HG03108 (cell line): Measurements from ENCODE around the gene HOXC9.

Source experiments
- ATAC-seq: cut with Tn5 transposase; IDR thresholded peaks from one replicate; pipeline ENCODE4 v1.9.1; 2021; ENCODE audit warnings: moderate library complexity; ENCODE audit not compliant: unreplicated experiment

The HOXC9 gene

DNA sequence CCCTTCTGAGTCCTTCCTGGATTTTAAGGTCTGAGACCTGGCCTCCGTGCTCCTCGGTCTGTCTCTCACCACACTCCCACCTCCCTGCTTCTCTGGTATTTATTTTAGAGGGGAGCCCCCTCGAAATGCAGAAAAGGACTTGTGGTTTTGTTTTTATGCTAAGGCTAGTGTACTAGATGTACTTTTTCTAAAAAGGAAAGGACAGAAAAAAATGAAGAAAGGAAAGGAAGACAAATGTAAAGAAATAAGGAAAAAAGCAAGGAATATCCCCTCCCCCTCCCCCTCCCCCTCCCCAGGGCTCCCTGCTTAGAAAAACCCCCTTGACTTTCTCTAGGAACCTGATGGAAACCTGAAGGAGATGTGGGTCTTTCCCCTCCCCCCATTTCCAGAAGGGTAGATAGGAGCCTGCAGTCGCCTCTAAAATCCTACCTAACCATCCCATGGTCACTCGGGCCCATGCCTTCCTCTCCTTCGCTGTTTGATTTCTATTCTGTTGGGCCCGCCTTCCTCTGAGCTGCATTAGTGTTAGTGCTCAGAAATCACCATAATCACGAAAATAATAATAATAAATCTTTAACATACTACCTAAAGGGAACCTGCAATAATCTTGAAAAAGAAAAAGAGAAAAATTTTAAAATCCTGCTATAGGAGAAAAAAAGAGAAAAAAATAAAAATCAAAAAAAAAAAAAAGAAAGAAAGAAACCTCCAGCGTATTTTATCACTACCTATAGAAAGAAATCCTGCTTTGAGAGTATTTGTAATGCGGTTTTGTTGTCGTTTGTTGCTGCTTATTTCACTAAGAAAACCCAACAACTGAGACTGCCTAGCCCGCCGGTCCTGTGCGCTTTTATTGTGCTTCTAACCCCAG, 11.9 kb downstream of the HOXC9 start:
- no peak for ATAC-seq

DNA sequence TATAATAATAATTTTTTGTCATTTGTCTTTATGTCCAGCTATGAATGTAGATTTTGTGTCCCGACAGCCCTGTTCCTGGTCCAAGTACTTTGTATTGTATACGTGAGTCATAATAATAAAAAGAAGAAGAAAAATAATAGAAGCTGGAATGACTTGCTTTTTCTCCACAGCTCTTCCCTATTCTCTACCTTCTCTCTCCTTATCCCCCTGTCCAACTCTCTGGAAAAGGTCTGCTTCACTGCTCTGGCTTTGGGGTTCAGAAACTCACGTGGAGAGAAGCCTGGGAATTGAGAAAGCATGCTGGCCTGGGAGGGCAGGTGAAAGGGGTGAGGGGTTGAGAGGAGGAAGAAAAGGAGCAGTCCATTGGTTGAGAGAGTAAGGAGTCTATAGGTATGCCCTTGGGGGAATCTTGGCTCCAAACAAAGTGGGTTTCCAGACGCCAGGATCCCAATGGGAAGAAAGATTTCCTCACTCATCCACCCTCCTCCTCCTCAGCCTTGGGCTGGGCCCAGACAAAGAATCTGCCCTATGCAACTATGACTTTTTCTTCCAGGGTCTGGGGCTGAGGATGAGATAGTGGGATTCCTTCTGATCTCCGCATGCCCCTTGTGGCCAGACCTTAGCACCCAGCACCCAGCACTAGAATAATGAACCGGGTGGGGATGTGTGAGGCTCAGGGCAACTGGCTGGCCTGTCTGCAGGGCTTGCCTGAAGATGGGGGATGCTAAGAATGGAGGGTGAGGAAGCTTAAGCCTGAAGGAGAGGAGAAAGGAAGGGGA, 12.9 kb downstream of the HOXC9 start:
- no peak for ATAC-seq

DNA sequence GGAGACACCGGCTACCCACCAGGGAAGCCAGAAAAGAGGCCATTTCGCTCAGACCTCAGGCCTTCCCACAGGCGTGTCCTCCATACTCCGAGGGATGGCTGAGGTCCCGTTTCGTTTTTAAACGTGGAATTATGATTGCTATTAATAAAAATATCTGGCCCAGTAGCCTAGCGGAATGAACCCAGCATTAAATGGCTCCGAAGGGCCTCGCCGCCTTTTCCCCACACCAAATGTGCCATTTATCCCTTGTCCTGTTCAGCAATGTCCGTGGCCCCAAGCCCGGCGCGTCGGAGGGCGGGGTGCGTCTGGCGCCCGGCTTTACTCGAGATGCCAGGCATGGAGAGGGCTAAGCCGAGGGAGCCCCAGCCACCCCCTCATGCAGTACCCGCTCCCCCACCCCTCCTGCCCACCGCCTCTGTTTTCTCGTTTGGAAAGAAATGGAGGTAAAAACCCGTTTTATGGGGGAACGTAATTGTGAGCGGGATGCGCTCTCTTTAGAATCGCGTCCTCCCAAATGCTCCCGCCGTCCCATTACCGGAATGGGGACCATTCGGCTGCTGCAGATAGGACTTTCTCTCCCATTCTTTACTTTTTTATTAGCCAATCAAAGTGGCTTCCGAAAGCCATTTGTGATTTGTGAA, 14.5 kb downstream of the HOXC9 start:
- ATAC-seq, result no peak

- ATAC-seq, result no peak
Observed at GRCh38 chr12:54015018-54015931, 15.3 kb downstream of the HOXC9 start.

DNA sequence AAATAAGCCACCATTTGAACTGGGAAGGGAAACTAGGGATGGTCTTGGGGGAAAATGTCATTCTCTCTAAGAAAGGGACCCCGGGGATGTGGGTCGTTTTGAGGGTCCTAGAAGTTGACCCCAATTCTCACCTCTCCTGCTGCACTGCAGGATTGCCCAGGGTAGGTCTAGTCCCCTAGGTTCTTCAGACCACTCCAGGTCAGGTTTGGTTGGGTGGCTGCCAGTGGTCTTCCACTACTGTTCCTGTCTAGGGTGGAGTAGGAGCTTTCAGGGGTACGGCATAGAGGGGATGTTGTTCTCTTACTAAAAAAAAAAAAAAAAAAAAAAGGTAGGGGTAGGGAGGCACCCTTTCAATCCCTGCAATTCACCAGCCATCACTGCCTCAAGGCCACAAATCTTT, 16.1 kb downstream of the HOXC9 start:
- ATAC-seq, result no peak

DNA sequence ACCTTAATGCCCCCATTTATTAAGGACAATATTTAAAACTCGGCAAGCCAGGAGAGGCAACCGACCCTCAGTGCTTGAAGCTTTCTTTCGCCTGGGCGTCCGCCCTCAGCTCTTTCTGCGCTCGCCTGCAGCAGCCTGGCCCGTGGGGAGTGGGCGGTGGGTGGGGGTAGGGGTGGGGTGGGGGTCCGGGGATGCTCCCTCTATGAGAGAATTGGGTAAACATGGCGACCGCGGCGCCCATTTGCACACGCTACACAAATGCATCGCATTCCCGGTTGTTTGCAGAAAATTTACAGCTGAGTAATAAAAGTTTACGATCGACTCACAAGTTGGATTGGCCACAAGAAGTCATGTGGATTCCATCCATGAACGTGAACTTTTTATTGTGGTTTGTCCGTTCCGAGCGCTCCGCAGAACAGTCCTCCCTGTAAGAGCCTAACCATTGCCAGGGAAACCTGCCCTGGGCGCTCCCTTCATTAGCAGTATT, 16.6 kb downstream of the HOXC9 start:
- ATAC-seq, result no peak

DNA sequence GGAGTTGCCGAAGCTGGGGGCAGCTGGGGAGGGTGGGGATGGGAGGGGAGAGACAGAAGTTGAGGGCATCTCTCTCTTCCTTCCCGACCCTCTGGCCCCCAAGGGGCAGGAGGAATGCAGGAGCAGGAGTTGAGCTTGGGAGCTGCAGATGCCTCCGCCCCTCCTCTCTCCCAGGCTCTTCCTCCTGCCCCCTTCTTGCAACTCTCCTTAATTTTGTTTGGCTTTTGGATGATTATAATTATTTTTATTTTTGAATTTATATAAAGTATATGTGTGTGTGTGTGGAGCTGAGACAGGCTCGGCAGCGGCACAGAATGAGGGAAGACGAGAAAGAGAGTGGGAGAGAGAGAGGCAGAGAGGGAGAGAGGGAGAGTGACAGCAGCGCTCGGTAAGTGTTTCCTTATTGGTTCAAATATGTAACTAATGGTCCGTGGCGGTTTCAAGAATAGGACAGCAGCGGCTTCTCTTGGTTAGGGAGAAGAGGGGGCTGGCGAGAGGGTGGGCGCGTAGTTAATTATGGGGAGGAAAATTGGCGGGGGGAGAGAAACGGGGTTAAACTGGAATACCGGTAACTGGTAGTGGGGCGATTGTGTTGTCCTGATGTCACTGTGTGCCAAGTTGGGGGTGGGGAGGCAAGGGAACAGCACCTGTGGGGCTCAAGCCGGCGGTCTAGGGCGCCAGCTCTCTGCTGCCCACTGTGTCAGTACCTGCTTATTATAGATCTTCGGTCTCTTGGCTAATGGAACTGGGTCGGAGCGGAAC, 17.2 kb downstream of the HOXC9 start:
- peak; percentile 26 for ATAC-seq

- peak; percentile 74 for ATAC-seq
Observed at GRCh38 chr12:54017878-54018467, 18.0 kb downstream of the HOXC9 start.

- no peak for ATAC-seq
Observed at GRCh38 chr12:54018468-54018984, 18.6 kb downstream of the HOXC9 start.

DNA sequence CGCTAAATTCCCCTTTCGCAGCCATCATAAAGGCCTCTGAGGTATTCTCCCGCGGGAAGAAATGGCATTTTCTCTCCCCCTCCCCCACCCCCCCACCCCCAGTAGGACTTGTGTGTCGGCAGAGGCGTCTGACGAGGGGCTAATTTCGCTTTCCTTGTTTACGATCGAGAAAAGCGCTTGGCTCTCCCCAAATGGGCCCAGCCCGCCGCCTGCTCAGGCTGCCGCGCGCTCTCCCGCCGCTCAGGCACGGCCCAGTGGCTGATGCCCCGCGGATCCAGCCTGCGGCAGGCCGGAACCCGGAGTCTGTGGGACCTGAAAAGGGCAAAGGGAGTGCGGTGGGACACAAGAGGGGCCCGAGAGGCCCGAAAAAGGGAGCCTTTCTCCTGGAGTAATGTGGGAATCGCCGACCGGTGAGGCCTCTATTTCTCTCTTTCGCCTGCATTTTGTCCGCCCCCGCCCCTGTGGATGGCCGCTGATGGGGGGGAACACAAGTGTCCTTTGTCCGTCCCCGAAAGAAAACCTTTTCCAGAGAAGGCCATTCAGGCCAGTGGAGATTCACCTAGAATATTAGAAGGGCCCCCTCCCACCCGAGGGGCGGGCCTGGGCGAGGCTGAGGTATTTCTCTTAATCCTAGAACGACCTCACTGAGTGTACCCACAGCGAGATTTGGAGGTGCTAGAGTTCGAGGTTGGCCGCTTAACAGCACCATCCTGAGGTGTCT, 19.3 kb downstream of the HOXC9 start:
- no peak for ATAC-seq

DNA sequence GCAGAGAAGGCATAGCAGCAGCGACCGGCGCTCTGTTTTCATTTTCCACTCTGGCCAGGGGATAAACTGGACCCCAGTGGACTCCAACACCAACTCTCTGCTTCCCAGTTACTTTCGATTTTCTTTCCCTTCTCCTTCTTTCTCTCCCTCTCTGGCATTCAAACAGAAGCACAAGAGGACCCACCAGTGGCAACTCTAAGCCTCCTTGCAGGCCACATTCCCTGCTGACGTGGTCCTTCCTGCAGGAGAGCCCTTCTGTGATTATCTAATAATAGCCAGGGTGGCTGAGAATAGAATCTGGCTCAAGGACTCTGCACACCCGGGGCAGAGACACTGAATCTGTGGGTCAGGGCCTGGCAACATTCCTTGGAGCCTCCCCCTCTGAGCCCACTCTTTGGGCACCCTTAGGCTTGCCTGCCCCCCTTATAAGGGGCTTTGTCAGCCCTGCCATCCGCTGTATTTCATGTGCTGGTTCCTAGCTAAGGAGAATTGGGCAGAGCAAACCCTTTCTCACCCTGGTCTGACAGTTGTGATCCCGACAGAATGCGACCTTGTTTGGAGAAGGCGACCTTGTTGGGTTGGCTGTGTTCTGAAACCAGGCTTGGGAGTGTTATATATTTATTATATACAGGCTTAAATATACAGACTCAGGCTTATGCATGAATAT, 20.1 kb downstream of the HOXC9 start:
- no peak for ATAC-seq

DNA sequence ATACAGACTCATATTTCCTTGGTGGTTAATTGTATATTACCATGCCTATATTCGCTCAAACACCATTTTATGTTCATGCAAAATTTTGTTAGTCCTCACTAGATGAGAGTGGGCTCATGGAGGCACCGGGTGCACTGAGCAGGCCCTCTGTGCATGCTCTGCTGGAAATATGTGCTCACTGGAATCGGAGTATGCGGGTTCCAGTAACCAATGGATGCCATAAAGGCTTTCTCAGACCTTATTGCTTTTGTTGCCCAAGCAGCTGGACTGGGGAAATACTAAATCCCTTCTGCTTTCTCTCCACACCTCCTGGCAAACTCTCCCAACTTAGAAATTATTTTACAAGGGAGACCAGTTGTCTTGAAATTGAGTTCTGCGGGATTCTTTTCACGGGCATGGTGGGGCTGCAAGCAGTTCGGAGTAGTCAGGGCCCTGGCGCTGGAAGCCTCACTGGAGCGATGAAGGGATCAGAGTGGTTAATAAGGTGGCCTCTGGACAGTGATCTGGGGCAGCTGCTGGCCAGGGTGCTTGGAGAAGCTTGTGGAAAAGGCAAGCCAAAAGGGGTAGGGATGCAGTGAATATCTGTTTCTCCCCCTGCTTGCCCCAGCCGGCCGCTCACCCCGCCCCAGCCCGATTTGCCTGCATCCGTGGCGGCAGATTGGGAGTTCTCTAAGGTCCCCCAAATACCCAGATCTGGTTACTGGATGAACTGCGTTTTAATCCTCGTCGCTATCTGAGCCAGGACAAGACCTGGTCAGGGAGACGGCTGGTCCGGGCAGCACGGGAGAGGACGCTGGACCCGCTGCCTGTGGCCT, 20.8 kb downstream of the HOXC9 start:
- ATAC-seq, result no peak

DNA sequence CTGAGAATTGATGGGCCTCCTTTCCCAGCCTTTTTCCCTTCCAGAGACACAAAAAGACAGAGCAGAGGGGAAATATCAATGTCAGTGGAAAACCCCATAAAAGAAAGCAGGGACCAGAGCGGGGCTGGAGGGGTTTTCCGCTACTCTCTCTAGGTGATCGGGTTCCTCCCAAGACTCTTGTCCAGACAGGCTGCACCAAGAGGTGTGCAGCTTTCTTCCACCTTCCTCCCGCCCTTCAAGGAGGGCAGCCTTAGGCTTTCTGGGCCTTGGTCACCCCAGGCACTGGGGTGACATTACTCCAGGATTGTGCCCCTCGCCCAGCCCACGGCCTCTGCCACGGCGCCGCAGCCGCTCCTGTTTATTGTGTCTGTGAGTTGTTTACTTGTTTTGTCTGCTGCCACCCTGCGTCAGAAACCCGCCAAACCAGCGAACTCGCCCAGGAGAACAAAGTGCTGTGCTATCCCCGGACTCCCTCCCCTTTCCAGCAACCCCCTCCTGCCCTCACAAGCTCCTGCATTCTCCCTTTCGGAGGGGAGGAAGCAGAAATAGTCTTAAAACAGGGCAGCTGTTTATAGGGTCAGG, 21.6 kb downstream of the HOXC9 start:
- no peak for ATAC-seq

DNA sequence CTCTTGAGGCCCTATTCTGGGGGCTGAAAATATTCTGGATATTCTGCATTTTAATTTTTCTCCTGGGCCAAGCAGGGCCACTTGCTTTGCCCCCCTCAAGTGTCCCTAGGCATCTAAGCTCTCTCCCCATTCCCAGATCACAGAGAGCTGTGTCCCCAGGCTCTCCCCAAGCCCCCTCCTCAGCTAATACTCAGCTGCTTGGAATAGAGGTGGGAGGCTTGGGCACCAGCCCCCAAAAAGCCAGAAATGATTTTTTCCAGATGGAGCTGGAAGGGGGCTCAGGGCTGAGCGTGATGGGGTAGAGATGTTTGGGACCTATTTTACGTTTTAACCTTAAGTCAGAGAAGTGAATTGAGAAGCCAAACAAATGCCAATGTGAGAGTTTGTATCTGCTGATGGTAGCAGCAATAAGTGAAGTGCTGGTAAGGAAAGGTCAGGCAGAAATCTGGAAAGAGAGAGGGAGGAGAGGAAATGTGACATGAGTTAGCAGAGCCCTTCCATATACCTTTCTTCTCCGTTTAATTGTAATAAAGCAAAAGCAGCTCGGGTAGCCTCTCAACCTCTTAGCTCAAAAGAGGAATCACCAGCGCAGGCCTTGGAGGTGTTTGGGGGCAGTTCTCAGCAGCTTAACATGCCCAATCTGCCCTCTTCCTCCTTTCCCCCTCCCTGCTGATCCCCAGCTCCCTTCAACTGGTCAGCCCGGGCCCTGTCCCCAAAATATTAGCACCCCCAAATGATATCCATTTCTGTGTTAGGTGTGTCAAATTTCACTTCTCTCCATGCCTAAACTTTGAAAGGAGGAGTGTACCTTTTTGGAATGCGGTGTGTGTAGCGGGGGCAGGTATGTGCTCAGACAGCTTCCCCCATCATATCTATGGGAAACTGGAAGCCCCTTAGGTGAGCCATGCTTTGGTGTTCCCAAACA, 23.3 kb downstream of the HOXC9 start:
- ATAC-seq, result no peak

- ATAC-seq, result no peak
Observed at GRCh38 chr12:54024127-54024526, 24.2 kb downstream of the HOXC9 start.
